GM12878 (cell line): ENCODE data around the gene PKD1L1. TPM values are rescaled to one million over a fixed set of nuclear protein-coding genes. Genes with fewer than 3 reads are reported as not detected.

Experiments
- ATAC-seq: fragments of 200-7000 bp; cut with Tn5 transposase; 3 replicates; pipeline ENCODE4 v1.9.1; 2020; ENCODE audit warnings: mild to moderate bottlenecking, moderate library complexity
- BruUV-seq: library from RNA; stranded (reverse); fragments of 400-500 nt; replicated peaks from 2 replicates; lab custom pipeline; 2021; lab: Mats Ljungman, UMichigan
- CTCF ChIA-PET: fragments of 300-600 bp; sonication (Branson Sonifier 250); formaldehyde crosslinking; extraction: SDS; loops from one replicate; lab custom pipeline; 2021; ENCODE audit warnings: inconsistent platforms; lab: Yijun Ruan, JAX
- POLR2A ChIA-PET: fragments of 350-600 bp; formaldehyde crosslinking; extraction: SDS; loops from one replicate; lab custom pipeline; 2021; ENCODE audit warnings: inconsistent platforms; lab: Charles Lee
- RAD21 ChIA-PET: fragments of 300-600 bp; sonication (Branson Sonifier 250); formaldehyde crosslinking; loops from one replicate; lab custom pipeline; 2023; ENCODE audit warnings: antibody characterized with exemption; ENCODE audit not compliant: unreplicated experiment; lab: Charles Lee
- SMC1A ChIA-PET: fragments of 300-600 bp; sonication (Branson Sonifier 250); formaldehyde crosslinking; loops from one replicate; lab custom pipeline; 2023; ENCODE audit not compliant: unreplicated experiment, uncharacterized antibody; lab: Charles Lee
- DNase-seq: peaks from one replicate; pipeline ENCODE4 v3.0.0-alpha.2; 2011; ENCODE audit warnings: low read depth, low spot score
- FAIRE-seq: peaks from 3 replicates; lab custom pipeline; 2011; peaks lifted over from hg19 to GRCh38; lab: Jason Lieb, UNC
- H2AFZ ChIP-seq: 2 replicates; pipeline ENCODE4 v1.6.0; 2011; ENCODE audit warnings: low read depth, low read length, control low read depth; ENCODE audit not compliant: control insufficient read depth
- H3K27ac ChIP-seq: 2 replicates; pipeline ENCODE4 v1.5.1; 2011; ENCODE audit warnings: control low read depth; ENCODE audit not compliant: control insufficient read depth, insufficient read depth
- H3K27me3 ChIP-seq, 2 experiments: replicated peaks in 1 of 2; 2 replicates each; pipeline versions ENCODE4 v1.6.0 to v1.6.1; 2011; ENCODE audit warnings: low read length in 1 of 2; ENCODE audit not compliant: control insufficient read depth in 2 of 2, insufficient read depth in 2 of 2
- H3K36me3 ChIP-seq, 2 experiments: 2 replicates each; pipeline ENCODE4 v1.5.1; 2011; ENCODE audit warnings: low read length in 1 of 2; ENCODE audit not compliant: control insufficient read depth in 2 of 2, insufficient read depth in 2 of 2
- H3K4me1 ChIP-seq: 2 replicates; pipeline ENCODE4 v1.6.1; 2011; ENCODE audit warnings: mild to moderate bottlenecking, low read length, moderate library complexity, mixed read lengths; ENCODE audit not compliant: control insufficient read depth, insufficient read depth
- H3K4me2 ChIP-seq: 2 replicates; pipeline ENCODE4 v1.6.0; 2011; ENCODE audit warnings: control low read depth; ENCODE audit not compliant: control insufficient read depth, insufficient read depth
- H3K4me3 ChIP-seq: fragments of 200-600 bp; sonication (generic); 2 replicates; pipeline ENCODE4 v1.5.1; 2016
- H3K79me2 ChIP-seq: 2 replicates; pipeline ENCODE4 v1.6.0; 2011; ENCODE audit warnings: low read length; ENCODE audit not compliant: control insufficient read depth, insufficient read depth
- H3K9ac ChIP-seq: 2 replicates; pipeline ENCODE4 v1.8.0; 2011; ENCODE audit warnings: low read length, control low read depth, mixed read lengths; ENCODE audit not compliant: control insufficient read depth, insufficient read depth
- H3K9me3 ChIP-seq: replicated peaks from 3 replicates; pipeline ENCODE4 v1.5.1; 2011; ENCODE audit warnings: mild to moderate bottlenecking, low read length; ENCODE audit not compliant: control insufficient read depth, insufficient read depth
- H4K20me1 ChIP-seq: 2 replicates; pipeline ENCODE4 v1.6.0; 2011; ENCODE audit not compliant: control insufficient read depth, insufficient read depth
- BCL11A ChIP-seq: IDR thresholded peaks from 2 replicates; pipeline ENCODE4 v1.6.1; 2011; ENCODE audit warnings: low read depth, low read length
- CBFB ChIP-seq: IDR thresholded peaks from 2 replicates; pipeline ENCODE4 v1.6.1; 2016; ENCODE audit warnings: antibody characterized with exemption, low read depth
- CREB1 ChIP-seq: IDR thresholded peaks from 2 replicates; pipeline ENCODE4 v1.6.1; 2012; ENCODE audit warnings: low read depth, mild to moderate bottlenecking, inconsistent platforms
- CREM ChIP-seq: IDR thresholded peaks from 2 replicates; pipeline ENCODE4 v1.6.1; 2014; ENCODE audit warnings: antibody characterized with exemption, low read depth
- FOXM1 ChIP-seq: IDR thresholded peaks from 2 replicates; pipeline ENCODE4 v1.6.1; 2012; ENCODE audit warnings: low read depth, mild to moderate bottlenecking, inconsistent platforms, low read length, moderate library complexity
- KDM1A ChIP-seq: fragments of 200-600 bp; sonication (generic); IDR thresholded peaks from 2 replicates; pipeline ENCODE4 v1.6.1; 2016; ENCODE audit warnings: borderline replicate concordance
- MEF2B ChIP-seq: fragments of 450-650 bp; IDR thresholded peaks from 2 replicates; pipeline ENCODE4 v1.6.1; 2018; ENCODE audit warnings: mild to moderate bottlenecking, moderate library complexity; ENCODE audit not compliant: partially characterized antibody, poor library complexity, severe bottlenecking
- MTA3 ChIP-seq: IDR thresholded peaks from 2 replicates; pipeline ENCODE4 v1.6.1; 2012; ENCODE audit warnings: low read length, inconsistent platforms, borderline replicate concordance
- NFIC ChIP-seq: IDR thresholded peaks from 2 replicates; pipeline ENCODE4 v1.6.1; 2012; ENCODE audit warnings: low read depth, mild to moderate bottlenecking, inconsistent platforms, low read length, moderate library complexity
- PML ChIP-seq: IDR thresholded peaks from 2 replicates; pipeline ENCODE4 v1.6.1; 2012; ENCODE audit warnings: low read length, inconsistent platforms
- RUNX3 ChIP-seq: IDR thresholded peaks from 2 replicates; pipeline ENCODE4 v1.6.1; 2012; ENCODE audit warnings: low read length, inconsistent platforms
- ZNF274 ChIP-seq: IDR thresholded peaks from one replicate; pipeline ENCODE4 v1.8.0; 2011; ENCODE audit not compliant: insufficient read length, insufficient read depth
- WGBS: methylation state at CpG from one replicate; pipeline ENCODE4 v1.1.6; 2016; ENCODE audit warnings: low lambda C conversion rate; ENCODE audit not compliant: insufficient replicate concordance, insufficient coverage; ENCODE audit errors: missing lambda C conversion rate; 5-methylcytosine and 5-hydroxymethylcytosine counted together
- in situ Hi-C: fragments of 300-500 bp; cut with MboI; formaldehyde crosslinking; loops from 9 replicates; pipeline ENCODE4 v1.14.3; 2018; ENCODE audit warnings: mixed read lengths
- intact Hi-C: fragments of 100-400 bp; cut with micrococcal nuclease; formaldehyde crosslinking; loops from one replicate; pipeline ENCODE4 v1.14.2; 2022; ENCODE audit not compliant: unreplicated experiment
- polyA plus RNA-seq, 11 experiments: library from polyadenylated mRNA; depleted of rRNA in 4 of 11; unstranded in 6 of 11; stranded (reverse) in 5 of 11; fragments of >200 nt; fragmentation: Nextera tagmentation in 4 of 11; fragmentation: Illumina TruSeq in 1 of 11; extraction: Ambion mirVana in 4 of 11; extraction: Trizol in 1 of 11; gene quantifications; 1 replicate in 1 of 11; 2 replicates in 10 of 11; pipeline versions ENCODE4 v1.2.1 to v1.2.3, GENCODE V29; 2011 to 2016; ENCODE audit warnings: inconsistent platforms in 2 of 11, missing spikeins in 2 of 11, low read depth in 1 of 11
- total RNA-seq, 4 experiments: library from RNA; depleted of rRNA in 3 of 4; stranded (reverse); fragments of >200 nt in 3 of 4; fragmentation: Illumina TruSeq in 1 of 4; extraction: Trizol in 1 of 4; gene quantifications; 2 replicates each; pipeline versions ENCODE4 v1.2.1 to v1.2.3, GENCODE V29; 2013 to 2021
- TF ChIP-seq, protein P1 (sequence below): fragments of 450-650 bp; IDR thresholded peaks from 2 replicates; pipeline ENCODE4 v1.6.1; 2017; ENCODE audit warnings: mild to moderate bottlenecking

The PKD1L1 gene
- total and polyA plus RNA-seq, 10 of the 15 experiments (the other 5 are each of a cell fraction or from before 2014, with no cell fraction given) = under 0.01 to 0.05 (median 0.02) TPM; not detected in 3

DNA sequence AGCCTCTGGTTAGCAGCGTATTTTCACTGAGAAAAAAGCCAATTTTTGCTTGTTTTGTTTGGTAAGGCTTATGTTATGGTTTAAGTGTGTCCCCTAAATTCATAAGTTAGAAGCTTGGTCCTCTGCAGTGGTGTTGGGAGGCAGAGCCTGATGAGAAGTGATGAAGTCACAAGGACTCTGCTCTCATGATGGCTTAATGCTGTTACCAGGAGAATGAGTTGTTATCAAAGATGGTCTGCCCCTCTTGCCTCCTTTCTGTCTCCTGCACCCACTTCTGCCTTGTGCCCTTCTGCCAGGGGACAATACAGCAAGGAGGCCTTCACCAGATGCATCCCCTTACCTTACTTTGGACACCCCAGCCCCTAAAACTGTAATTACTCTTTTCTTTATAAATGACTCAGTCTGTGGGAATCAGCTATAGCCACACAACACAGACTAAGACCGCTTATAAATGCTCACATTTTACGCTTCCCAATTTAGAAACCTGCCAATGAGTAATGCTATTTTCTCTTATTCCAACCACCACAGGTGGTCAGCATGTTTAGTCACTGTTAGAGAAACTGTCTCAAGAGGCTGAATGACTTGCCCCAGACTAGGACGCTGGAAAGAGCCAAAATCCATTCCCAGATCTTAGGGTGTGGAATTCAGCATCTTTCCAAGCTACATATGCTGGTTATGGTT, 6.1 kb upstream of the PKD1L1 start (continued):
- no peak for TF ChIP-seq KDM1A
- peak; percentile 87 for TF ChIP-seq RUNX3
- peak; percentile 61; the same call in 1 of the 2 replicates for TF ChIP-seq MTA3
- TF ChIP-seq BCL11A = 0 out of 2 replicates have a peak, but pooled peaks have one; percentile 14
- no peak for TF ChIP-seq PML

GRCh38 chr7:47953822-47954221, 5.6 kb upstream of the PKD1L1 start:
- ChIA-PET SMC1A (interaction anchor here (1.2 kb wide), 1 partner anchor 11 kb away, joined by 3 read pairs; no protein-coding TSS in a partner anchor), RAD21 (no interaction called here), CTCF (interaction anchor here (2.2 to 2.4 kb wide), 2 partner anchors 9 to 34 kb away, joined by 7 to 18 read pairs; no protein-coding TSS in a partner anchor), POLR2A (no interaction called here)
- Histone ChIP-seq H3K27ac (no peak overlapping the region), H3K36me3 (peaks cover 2 to 3% of the 10 kb centered on the region in 2 experiments; a peak in 2 of 4 replicates), H3K4me2 (no peak overlapping the region), H3K4me3 (no peak overlapping the region), H3K27me3 (no peaks in the 10 kb centered on the region), H2AFZ (no peak overlapping the region), H3K9me3 (no peaks in the 10 kb centered on the region), H4K20me1 (no peaks in the 10 kb centered on the region), H3K79me2 (no peaks in the 10 kb centered on the region), H3K9ac (no peak overlapping the region), H3K4me1 (peaks cover 4% of the 10 kb centered on the region; the same call in 1 of the 2 replicates)
- DNase-seq (no peak), FAIRE-seq (no peak), ATAC-seq (peak; percentile 27; the same call in 2 of the 3 replicates)
- TF ChIP-seq CREM (peak; percentile 64; the same call in 1 of the 2 replicates), FOXM1 (peak; percentile 49; the same call in 1 of the 2 replicates), NFIC (0 out of 2 replicates have a peak, but pooled peaks have one; percentile 1), CBFB (no peak), MEF2B (no peak), ZNF274 (no peak), RUNX3 (peak; percentile 68), CREB1 (peak; percentile 44; the same call in 1 of the 2 replicates)
- TF ChIP-seq, protein P1, sequence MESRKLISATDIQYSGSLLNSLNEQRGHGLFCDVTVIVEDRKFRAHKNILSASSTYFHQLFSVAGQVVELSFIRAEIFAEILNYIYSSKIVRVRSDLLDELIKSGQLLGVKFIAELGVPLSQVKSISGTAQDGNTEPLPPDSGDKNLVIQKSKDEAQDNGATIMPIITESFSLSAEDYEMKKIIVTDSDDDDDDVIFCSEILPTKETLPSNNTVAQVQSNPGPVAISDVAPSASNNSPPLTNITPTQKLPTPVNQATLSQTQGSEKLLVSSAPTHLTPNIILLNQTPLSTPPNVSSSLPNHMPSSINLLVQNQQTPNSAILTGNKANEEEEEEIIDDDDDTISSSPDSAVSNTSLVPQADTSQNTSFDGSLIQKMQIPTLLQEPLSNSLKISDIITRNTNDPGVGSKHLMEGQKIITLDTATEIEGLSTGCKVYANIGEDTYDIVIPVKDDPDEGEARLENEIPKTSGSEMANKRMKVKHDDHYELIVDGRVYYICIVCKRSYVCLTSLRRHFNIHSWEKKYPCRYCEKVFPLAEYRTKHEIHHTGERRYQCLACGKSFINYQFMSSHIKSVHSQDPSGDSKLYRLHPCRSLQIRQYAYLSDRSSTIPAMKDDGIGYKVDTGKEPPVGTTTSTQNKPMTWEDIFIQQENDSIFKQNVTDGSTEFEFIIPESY = 0 out of 2 replicates have a peak, but pooled peaks have one; percentile 47
- 90% methylated on average over 4 of the region's 4 CpGs for WGBS
- intact Hi-C loops (no loop called here), in situ Hi-C loops (no loop called here)
- no TSS peak for BruUV-seq
